GM13977 (cell line): ENCODE measurements around the gene SCD.

Experiments used
- DNase-seq: peaks from one replicate; pipeline ENCODE4 v3.0.0; 2012; ENCODE audit warnings: low spot score
- in situ Hi-C: fragments of 300-500 bp; cut with MboI; formaldehyde crosslinking; loops from one replicate; pipeline ENCODE4 v1.12.0; 2022; ENCODE audit warnings: low sequenced_read_pairs, low pct_unique_long_range_greater_than_20kb, mixed read lengths, inconsistent platforms; ENCODE audit not compliant: unreplicated experiment
- TF ChIP-seq, protein P1 (sequence below): IDR thresholded peaks from 2 replicates; pipeline ENCODE4 v1.5.1; 2012; ENCODE audit warnings: mild to moderate bottlenecking, control low read depth; ENCODE audit not compliant: insufficient read depth; ENCODE audit errors: extremely low read depth, missing control alignments

Gene SCD

DNA sequence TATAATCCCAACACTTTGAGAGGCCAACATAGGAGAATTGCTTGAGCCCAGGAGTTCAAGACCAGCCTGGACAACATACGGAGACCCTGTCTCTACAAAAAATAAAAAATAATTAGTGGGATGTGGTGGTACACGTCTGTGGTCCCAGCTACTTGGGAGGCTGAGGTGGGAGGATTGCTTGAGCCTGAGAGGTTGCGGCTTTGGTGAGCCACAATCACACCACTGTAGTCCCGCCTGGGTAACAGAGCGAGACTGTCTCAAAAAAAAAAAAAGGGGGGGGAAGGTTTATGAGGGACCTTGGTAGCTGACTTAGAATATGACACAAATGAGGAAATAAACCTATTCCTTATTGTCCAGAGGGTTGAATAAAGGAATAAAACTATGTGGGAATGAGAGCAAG is 30.8 kb downstream of the SCD start:
- in situ Hi-C loops: no loop called here
- TF ChIP-seq, protein P1, sequence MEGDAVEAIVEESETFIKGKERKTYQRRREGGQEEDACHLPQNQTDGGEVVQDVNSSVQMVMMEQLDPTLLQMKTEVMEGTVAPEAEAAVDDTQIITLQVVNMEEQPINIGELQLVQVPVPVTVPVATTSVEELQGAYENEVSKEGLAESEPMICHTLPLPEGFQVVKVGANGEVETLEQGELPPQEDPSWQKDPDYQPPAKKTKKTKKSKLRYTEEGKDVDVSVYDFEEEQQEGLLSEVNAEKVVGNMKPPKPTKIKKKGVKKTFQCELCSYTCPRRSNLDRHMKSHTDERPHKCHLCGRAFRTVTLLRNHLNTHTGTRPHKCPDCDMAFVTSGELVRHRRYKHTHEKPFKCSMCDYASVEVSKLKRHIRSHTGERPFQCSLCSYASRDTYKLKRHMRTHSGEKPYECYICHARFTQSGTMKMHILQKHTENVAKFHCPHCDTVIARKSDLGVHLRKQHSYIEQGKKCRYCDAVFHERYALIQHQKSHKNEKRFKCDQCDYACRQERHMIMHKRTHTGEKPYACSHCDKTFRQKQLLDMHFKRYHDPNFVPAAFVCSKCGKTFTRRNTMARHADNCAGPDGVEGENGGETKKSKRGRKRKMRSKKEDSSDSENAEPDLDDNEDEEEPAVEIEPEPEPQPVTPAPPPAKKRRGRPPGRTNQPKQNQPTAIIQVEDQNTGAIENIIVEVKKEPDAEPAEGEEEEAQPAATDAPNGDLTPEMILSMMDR: no peak
- DNase-seq: peak; percentile 14

DNA sequence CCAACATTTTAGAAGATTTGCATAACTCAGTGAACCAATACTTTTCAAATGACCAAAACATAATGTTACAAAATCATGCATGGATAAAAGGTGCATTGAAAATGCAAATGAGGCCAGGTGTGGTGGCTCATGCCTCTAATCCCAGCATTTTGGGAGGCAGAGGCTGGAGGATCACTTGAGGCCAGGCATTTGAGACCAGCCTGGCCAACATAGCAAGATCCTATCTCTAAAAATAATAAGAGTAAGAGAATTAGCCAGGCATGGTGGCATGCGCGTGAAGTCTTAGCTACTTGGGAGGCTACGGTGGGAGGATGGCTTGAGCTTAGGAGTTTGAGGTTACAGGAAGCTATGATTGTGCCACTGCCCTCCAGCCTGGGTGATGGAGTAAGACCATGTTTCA is 33.4 kb downstream of the SCD start:
- no peak for DNase-seq
- TF ChIP-seq, protein P1: no peak
- in situ Hi-C loops: no loop called here

DNA sequence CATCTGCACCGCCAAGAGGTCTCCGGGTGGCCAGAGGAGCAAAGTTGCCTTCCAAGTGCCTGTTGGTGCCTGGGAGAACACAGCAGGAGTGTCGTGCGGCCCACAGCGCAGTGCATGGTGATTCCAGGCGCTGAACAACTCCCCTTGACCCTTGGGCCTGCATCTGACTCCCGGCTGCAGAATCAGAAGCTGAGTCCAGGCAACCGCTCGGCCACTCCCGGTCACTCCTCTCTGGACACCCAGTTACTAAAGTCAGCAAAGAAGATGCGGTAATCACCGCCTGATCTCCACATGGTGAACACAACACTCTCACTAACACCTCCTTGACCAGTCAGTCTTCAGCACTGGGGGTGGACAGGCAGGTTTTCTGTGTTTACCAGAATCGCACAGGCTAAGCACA is 35.5 kb downstream of the SCD start:
- DNase-seq: no peak
- in situ Hi-C loops: no loop called here
- TF ChIP-seq, protein P1: no peak

DNA sequence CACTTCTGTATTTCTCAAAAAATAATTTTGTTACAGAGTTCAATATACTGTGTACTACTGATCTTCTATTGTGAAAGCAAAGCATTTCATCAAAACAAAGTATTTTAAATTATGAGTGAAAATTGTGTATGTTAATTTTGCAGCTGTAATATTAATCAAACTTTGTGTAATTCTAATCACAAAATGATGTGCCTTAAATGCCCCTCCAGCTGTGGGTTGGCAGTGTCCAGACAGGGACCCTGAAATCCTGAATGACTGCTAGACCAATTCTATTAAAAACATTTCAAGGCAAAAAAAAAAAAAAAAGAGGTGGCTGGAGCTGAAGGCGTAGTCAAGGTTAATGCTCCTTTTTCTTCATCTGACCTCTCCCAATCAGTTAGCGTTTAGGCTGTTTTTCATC is 36.2 kb downstream of the SCD start:
- in situ Hi-C loops: no loop called here
- no peak for DNase-seq
- TF ChIP-seq, protein P1: no peak

DNA sequence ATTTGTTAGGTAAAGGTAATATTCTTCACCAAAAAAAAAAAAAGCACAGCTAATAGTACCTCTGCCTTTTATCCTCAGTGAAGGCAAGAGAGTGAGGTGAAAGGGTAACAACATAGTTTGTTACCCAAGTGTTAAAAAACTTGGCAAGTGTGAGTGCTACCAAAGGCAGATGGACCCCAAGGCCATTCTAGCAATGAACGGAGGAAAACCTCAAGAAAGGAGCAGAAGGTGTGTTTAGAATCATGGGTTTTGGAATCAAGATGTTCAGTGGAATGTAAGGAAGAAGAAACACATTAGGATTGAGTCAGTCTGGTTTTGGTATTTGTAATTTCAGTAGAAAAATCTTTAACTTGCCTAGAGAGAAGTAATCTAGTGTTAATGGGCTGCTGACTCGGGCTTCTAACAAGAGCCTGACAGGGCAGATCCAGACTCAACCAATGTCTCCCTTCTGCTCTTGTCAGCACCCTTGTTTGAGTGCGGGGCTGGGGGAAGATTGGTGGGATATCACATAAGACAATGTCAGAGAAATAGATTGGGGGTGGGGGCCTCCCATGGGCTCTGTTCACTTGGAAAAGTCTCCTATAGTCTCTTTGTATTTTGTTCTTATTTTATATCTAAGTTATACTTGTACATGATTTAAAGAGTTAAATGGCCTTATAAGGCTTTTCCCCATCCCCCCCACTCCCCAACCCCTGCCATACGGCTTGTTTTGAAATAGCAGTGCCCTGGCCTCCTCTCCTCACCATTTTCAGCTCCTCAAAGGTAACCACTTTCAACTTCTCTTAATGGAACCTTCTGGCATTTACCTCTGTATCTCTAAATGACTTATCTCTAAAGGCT is 44.4 kb downstream of the SCD start:
- TF ChIP-seq, protein P1: no peak

DNA sequence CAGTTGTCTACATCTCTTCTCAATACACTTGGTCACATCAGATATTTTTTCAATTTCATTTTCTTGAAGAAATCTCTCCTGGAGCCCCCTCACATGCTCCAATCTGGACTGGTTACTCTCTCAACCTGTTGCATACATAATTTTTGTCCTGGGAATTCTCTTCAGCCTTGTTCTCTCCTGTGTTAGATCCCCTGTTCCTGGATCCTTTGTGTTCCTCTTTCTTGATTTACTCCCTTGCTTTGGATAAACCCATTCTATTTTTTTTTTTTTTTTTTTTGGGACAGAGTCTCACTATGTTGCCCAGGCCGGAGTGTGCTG is 45.6 kb downstream of the SCD start:
- TF ChIP-seq, protein P1: no peak
- in situ Hi-C loops: no loop called here
- DNase-seq: no peak

More for the DNA sequence above, 44.4 kb downstream of the SCD start:
- peak; percentile 1 for DNase-seq
- in situ Hi-C loops: no loop called here

DNA sequence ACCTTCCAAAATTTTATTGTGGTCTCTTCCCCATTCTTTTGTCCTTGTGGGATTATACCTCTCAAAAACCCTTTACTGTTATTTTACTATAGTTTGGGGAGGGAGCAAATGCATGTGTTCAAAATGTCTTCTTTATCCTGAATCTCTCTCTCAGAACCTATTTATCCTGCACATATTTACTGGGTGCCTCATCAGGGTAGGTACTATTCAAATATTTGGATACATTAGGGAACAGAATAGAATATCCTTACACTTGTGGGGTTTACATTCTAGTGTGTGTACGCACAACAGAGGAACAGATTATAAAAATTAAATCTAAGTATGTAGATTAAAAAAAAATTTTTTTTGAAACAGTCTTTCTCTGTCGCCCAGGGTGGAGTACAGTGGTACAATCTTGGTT is 48.6 kb downstream of the SCD start:
- TF ChIP-seq, protein P1: no peak
- no peak for DNase-seq
- in situ Hi-C loops: no loop called here
